ENCODE measurements around the gene HRH1. TPM values are rescaled to one million over a fixed set of nuclear protein-coding genes. Genes with fewer than 3 reads are reported as not detected.

HRH1 gene
- total and polyA plus RNA-seq, 2 of the 13 experiments (the other 11 are each of a cell fraction or from before 2014, with no cell fraction given): not detected

- TF ChIP-seq, protein P1, sequence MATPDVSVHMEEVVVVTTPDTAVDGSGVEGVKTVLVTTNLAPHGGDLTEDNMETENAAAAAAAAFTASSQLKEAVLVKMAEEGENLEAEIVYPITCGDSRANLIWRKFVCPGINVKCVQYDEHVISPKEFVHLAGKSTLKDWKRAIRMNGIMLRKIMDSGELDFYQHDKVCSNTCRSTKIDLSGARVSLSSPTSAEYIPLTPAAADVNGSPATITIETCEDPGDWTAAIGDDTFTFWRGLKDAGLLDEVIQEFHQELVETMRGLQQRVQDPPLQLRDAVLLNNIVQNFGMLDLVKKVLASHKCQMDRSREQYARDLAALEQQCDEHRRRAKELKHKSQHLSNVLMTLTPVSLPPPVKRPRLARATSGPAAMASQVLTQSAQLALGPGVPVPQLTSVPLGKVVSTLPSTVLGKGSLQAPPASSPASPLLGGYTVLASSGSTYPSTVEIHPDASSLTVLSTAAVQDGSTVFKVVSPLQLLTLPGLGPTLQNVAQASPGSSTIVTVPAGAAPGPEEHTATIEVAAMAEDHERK (CRISPR knock-in tag; IDR thresholded peaks at IDR 0.05; ENCODE audit: low read depth): no peak
- TF ChIP-seq ZNF10 (CRISPR knock-in tag; IDR thresholded peaks at IDR 0.05; ENCODE audit: borderline replicate concordance, low read depth) (no peak), ZNF317 (CRISPR knock-in tag; IDR thresholded peaks at IDR 0.05) (no peak)
These were observed 3.1 kb downstream of the HRH1 start (continued) for GRCh38 chr3:11157421-11157820.

- in situ Hi-C loops (cut with HindIII; ENCODE audit: extremely low pct_ligation_motif_present, low pct_unique_long_range_greater_than_20kb): no loop called here
- no TSS peak for BruUV-seq (replicated peaks)
- no peak overlapping the region for H2AFZ ChIP-seq (ENCODE audit: low read length)
- DNase-seq (ENCODE audit: low spot score) (no peak), FAIRE-seq (no peak), ATAC-seq (no peak)
- H3K27ac ChIP-seq (ENCODE audit: extremely low read length, insufficient read depth, low read length): no peak overlapping the region
- intact Hi-C loops (cut with micrococcal nuclease; ENCODE audit: unreplicated experiment): loop anchor here (10.0 kb wide), 1 partner anchor 175 kb away; no protein-coding TSS in a partner anchor
- no peaks in the 10 kb centered on the region for H3K9me3 ChIP-seq (ENCODE audit: low read length)
- H3K4me1 ChIP-seq (ENCODE audit: insufficient read depth, low read length): no peaks in the 10 kb centered on the region
- H3K36me3 ChIP-seq (replicated peaks in 1 of 2; ENCODE audit: control insufficient read depth in 1 of 2, insufficient read depth in 2 of 2, low read length in 2 of 2): no peaks in the 10 kb centered on the region
- WGBS (ENCODE audit: low lambda C conversion rate): 1% methylated on average over 5 of the region's 5 CpGs
- no peak overlapping the region for H3K9ac ChIP-seq (ENCODE audit: insufficient read depth, low read depth, low read length)
- ChIA-PET CTCF (ENCODE audit: low intra/inter-chr PET ratio, low total read pairs) (no interaction called here), POLR2A (no interaction called here)
- H3K4me3 ChIP-seq (replicated peaks in 1 of 3; ENCODE audit: insufficient read depth in 1 of 3, low read depth in 2 of 3, low read length in 3 of 3): no peak overlapping the region
- H3K79me2 ChIP-seq (ENCODE audit: insufficient read depth, low read length): no peaks in the 10 kb centered on the region
- no peaks in the 10 kb centered on the region; the same call in 1 of the 2 replicates for H4K20me1 ChIP-seq (ENCODE audit: insufficient read depth, low read length)
- no peak overlapping the region for H3K4me2 ChIP-seq (ENCODE audit: low read depth, low read length)
- H3K27me3 ChIP-seq (ENCODE audit: control insufficient read depth in 1 of 2, insufficient read depth in 2 of 2, low read length in 2 of 2): peaks cover 0 to 28% of the 10 kb centered on the region in 2 experiments; a peak in 3 of 5 replicates
- TF ChIP-seq, protein P2, sequence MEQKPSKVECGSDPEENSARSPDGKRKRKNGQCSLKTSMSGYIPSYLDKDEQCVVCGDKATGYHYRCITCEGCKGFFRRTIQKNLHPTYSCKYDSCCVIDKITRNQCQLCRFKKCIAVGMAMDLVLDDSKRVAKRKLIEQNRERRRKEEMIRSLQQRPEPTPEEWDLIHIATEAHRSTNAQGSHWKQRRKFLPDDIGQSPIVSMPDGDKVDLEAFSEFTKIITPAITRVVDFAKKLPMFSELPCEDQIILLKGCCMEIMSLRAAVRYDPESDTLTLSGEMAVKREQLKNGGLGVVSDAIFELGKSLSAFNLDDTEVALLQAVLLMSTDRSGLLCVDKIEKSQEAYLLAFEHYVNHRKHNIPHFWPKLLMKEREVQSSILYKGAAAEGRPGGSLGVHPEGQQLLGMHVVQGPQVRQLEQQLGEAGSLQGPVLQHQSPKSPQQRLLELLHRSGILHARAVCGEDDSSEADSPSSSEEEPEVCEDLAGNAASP (CRISPR knock-in tag; IDR thresholded peaks at IDR 0.05; ENCODE audit: borderline replicate concordance): no peak
- TF ChIP-seq ZNF781 (CRISPR knock-in tag; IDR thresholded peaks at IDR 0.05; ENCODE audit: borderline replicate concordance, not compliant biosample characterization) (no peak), ZNF766 (CRISPR knock-in tag; IDR thresholded peaks at IDR 0.05; ENCODE audit: borderline replicate concordance) (no peak), SIN3A (IDR thresholded peaks at IDR 0.05; ENCODE audit: borderline replicate concordance, low read depth, low read length) (no peak), MIXL1 (CRISPR knock-in tag; IDR thresholded peaks at IDR 0.05) (no peak), ZNF281 (CRISPR knock-in tag; IDR thresholded peaks at IDR 0.05; ENCODE audit: borderline replicate concordance) (no peak), ZMYM4 (CRISPR knock-in tag; IDR thresholded peaks at IDR 0.05) (no peak), NRL (CRISPR knock-in tag; IDR thresholded peaks at IDR 0.05; ENCODE audit: borderline replicate concordance) (no peak), POLR2AphosphoS2 (IDR thresholded peaks at IDR 0.05; ENCODE audit: low read depth, low read length) (no peak), RFX1 (IDR thresholded peaks at IDR 0.05) (no peak), TOE1 (CRISPR knock-in tag; IDR thresholded peaks at IDR 0.05) (no peak), MZF1 (CRISPR knock-in tag; IDR thresholded peaks at IDR 0.05; ENCODE audit: borderline replicate concordance) (no peak)
- TF ChIP-seq, protein P3, sequence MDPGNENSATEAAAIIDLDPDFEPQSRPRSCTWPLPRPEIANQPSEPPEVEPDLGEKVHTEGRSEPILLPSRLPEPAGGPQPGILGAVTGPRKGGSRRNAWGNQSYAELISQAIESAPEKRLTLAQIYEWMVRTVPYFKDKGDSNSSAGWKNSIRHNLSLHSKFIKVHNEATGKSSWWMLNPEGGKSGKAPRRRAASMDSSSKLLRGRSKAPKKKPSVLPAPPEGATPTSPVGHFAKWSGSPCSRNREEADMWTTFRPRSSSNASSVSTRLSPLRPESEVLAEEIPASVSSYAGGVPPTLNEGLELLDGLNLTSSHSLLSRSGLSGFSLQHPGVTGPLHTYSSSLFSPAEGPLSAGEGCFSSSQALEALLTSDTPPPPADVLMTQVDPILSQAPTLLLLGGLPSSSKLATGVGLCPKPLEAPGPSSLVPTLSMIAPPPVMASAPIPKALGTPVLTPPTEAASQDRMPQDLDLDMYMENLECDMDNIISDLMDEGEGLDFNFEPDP (CRISPR knock-in tag; conservative IDR thresholded peaks at IDR 0.05): no peak
- TF ChIP-seq, protein P4, sequence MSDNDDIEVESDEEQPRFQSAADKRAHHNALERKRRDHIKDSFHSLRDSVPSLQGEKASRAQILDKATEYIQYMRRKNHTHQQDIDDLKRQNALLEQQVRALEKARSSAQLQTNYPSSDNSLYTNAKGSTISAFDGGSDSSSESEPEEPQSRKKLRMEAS (IDR thresholded peaks at IDR 0.05): no peak
These were observed 5.2 kb downstream of the HRH1 start for GRCh38 chr3:11159421-11159904.
